ENCODE results near the gene IKBKE. TPM values are rescaled to one million over a fixed set of nuclear protein-coding genes. Genes with fewer than 3 reads are reported as not detected.

The IKBKE gene
- total and polyA plus RNA-seq, 10 of the 15 experiments (the other 5 are each of a cell fraction or from before 2014, with no cell fraction given): 12.8 to 35.1 (median 23.1) TPM

GRCh38 chr1:206447792-206448191 lies 22.5 kb upstream of the IKBKE start (continued):
- TF ChIP-seq SMC3 (IDR thresholded peaks at IDR 0.05; ENCODE audit: borderline replicate concordance, low read length) (no peak), ZBTB11 (CRISPR knock-in tag; IDR thresholded peaks at IDR 0.05) (no peak), NR2C2 (IDR thresholded peaks at IDR 0.05; ENCODE audit: borderline replicate concordance, control insufficient read depth, insufficient read length, low read depth) (no peak), CBX3 (IDR thresholded peaks at IDR 0.05; ENCODE audit: borderline replicate concordance, low read depth) (no peak), KLF5 (IDR thresholded peaks at IDR 0.05; ENCODE audit: partially characterized antibody) (no peak)

- intact Hi-C loops (cut with micrococcal nuclease; ENCODE audit: unreplicated experiment) (no loop called here), in situ Hi-C loops (cut with MboI) (no loop called here)
- H3K4me2 ChIP-seq (ENCODE audit: control insufficient read depth, insufficient read depth): no peak overlapping the region
- no peak for DNase-seq (ENCODE audit: low read depth, low spot score)
- SMC1A ChIA-PET (ENCODE audit: uncharacterized antibody, unreplicated experiment): no interaction called here
- no peak for ATAC-seq
- BruUV-seq (replicated peaks): no TSS peak
- no peaks in the 10 kb centered on the region for H3K4me1 ChIP-seq (ENCODE audit: control insufficient read depth, insufficient read depth, low read length)
- TF ChIP-seq MYC (IDR thresholded peaks at IDR 0.05; ENCODE audit: insufficient read depth, insufficient read length, insufficient replicate concordance, low read length, severe bottlenecking) (no peak), JUND (IDR thresholded peaks at IDR 0.05; ENCODE audit: low read depth, low read length) (no peak), PML (IDR thresholded peaks at IDR 0.05; ENCODE audit: low read length) (no peak), MLLT1 (IDR thresholded peaks at IDR 0.05) (no peak), HDAC6 (IDR thresholded peaks at IDR 0.05; ENCODE audit: unreplicated experiment) (no peak), USF2 (IDR thresholded peaks at IDR 0.05; ENCODE audit: borderline replicate concordance, low read depth, low read length) (no peak), CBFB (IDR thresholded peaks at IDR 0.05; ENCODE audit: low read depth) (no peak)
- 84% methylated on average over 4 of the region's 4 CpGs for WGBS (ENCODE audit: insufficient coverage, insufficient replicate concordance, low lambda C conversion rate, missing lambda C conversion rate)
- no peak overlapping the region for H3K27ac ChIP-seq (ENCODE audit: control insufficient read depth, insufficient read depth)
- H3K9me3 ChIP-seq (replicated peaks; ENCODE audit: control insufficient read depth, insufficient read depth, low read length): no peaks in the 10 kb centered on the region
- no peak for FAIRE-seq
- no peak overlapping the region for H3K4me3 ChIP-seq
- no peak overlapping the region for H2AFZ ChIP-seq (ENCODE audit: control insufficient read depth, low read depth, low read length)
- no peaks in the 10 kb centered on the region for H3K27me3 ChIP-seq (replicated peaks in 1 of 2; ENCODE audit: control insufficient read depth in 2 of 2, insufficient read depth in 2 of 2, low read length in 1 of 2)
- peaks cover 0 to 2% of the 10 kb centered on the region in 2 experiments; a peak in 1 of 4 replicates for H3K36me3 ChIP-seq (ENCODE audit: control insufficient read depth in 2 of 2, insufficient read depth in 2 of 2, low read length in 1 of 2)
- H3K9ac ChIP-seq (ENCODE audit: control insufficient read depth, insufficient read depth, low read length): no peak overlapping the region
- CTCF ChIA-PET: interaction anchor here (0.5 kb wide), 1 partner anchor 464 kb away, joined by 3 read pairs; no protein-coding TSS in a partner anchor
- H4K20me1 ChIP-seq (ENCODE audit: control insufficient read depth, insufficient read depth): no peaks in the 10 kb centered on the region
- H3K79me2 ChIP-seq (ENCODE audit: control insufficient read depth, insufficient read depth, low read length): no peaks in the 10 kb centered on the region
- POLR2A ChIA-PET: no interaction called here
- RAD21 ChIA-PET (ENCODE audit: unreplicated experiment): no interaction called here
These were observed 21.8 kb upstream of the IKBKE start for GRCh38 chr1:206448471-206448870.

Measured in GM12878 (cell line).